GM20000 (cell line): ENCODE measurements around the gene TLL1.

Experiments used
- DNase-seq: peaks from one replicate; pipeline ENCODE4 v3.0.0; 2012; ENCODE audit warnings: low spot score
- CTCF ChIP-seq: IDR thresholded peaks from 2 replicates; pipeline ENCODE4 v1.5.1; 2012; ENCODE audit warnings: mild to moderate bottlenecking, control low read depth; ENCODE audit errors: extremely low read depth, missing control alignments

TLL1 gene

DNA sequence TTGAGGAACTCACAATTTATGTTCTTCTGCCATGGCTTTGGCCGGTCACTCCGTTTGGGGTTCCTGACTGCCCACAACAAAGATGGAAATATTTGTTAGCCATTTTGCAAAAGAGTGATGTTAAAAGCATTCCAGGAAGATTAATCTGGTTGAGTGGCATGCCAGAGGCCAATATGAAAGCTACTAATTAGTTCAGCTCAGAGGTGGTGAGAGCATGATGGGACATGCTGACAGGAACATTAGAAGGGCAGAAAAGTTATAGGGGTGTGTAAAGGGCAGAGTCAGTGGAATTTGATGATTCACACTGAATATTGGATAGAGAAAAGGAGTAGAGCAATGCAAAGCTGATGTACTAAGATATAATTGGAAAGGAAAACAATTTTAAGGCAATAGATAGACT is 94.4 kb downstream of the TLL1 start:
- TF ChIP-seq CTCF, result no peak
- no peak for DNase-seq

- no peak for TF ChIP-seq CTCF
- DNase-seq, result no peak
Measured at GRCh38 chr4:165970703-165971420, 97.8 kb downstream of the TLL1 start.

DNA sequence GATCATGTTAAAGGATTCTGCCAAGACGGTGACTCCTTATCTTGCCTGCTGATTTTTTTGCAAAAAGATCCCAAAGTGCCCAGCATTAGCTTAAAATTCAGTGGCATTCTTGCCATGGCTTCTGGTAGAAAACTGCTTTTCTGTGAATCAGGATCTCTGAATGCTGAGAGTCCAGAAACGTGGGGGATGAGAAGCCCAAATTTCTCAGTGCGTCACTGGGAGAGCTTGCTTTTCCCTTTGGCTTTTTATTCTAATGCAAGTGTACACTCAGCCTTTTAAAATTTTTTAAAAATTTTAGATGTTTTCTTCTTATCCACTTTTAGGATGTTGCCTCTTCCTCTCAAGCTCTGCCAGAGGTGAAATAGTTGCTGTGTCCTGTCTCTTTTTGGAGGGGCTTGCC is 98.4 kb downstream of the TLL1 start:
- no peak for DNase-seq
- TF ChIP-seq CTCF, result no peak

DNA sequence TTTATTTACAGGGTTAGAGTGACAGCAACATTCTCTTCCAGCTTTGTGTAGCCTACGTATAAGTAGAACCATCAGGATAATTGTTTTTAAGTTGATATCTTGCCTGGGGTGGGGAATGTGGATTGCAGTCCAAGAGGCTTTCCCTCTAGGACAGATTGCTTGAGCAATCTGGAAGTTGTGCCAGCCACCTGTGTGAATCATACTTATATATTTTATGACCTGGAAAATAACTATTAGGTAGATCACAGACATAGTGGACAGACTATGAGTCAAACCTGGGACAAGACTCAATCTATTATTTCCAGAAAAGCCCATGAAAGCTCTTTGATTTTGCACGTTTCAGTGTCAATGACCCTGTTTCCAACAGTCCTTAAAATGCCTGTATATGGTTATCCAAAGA is 98.9 kb downstream of the TLL1 start:
- no peak for TF ChIP-seq CTCF
- DNase-seq, result no peak

DNA sequence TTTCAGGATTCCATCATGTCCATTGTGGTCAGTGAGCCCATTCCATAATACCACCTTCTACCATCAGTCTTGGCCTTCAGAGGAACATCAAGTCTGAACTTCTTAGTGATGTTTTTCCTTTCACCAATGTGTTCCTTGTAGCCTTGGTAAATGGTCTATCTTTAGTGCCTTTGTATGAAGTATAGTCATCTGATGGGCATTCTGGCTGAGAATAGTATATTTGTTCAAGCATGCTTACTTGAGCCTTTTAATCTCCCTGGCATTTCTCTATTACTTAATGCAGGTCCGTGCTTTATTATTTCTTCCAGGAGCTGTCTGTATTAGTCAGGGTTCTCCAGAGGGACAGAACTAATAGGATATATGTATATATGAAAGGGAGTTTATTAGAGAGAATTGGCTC is 99.7 kb downstream of the TLL1 start:
- no peak for DNase-seq
- TF ChIP-seq CTCF, result no peak

DNA sequence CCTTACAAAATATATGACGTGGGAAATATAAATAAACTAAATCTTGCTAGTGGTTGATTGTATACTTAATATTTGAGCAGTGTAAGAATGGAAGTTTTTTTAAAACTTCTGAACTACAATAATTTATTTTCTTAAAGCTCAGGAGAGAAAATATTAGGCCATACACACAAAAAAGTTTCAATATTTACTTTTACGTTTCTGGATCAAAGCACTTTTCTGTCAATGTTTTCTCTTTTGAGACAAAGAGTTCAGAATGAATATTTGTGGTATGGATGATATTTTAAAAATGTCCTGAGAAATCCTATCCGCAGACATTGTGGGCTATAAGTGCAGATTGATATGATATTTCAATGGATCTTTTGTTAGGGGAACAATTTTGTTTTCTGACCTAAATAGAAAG is 109.9 kb downstream of the TLL1 start:
- no peak for DNase-seq
- TF ChIP-seq CTCF, result no peak

GRCh38 chr4:165986956-165987698 is 114.1 kb downstream of the TLL1 start:
- TF ChIP-seq CTCF, result no peak
- DNase-seq, result no peak
